ENCODE results near the gene PKN2.

- TF ChIP-seq CTCF (IDR thresholded peaks at IDR 0.05) (peak; percentile 82; the same call in 1 of the 2 replicates), TCF7L2 (IDR thresholded peaks at IDR 0.05; ENCODE audit: low read depth, low read length) (no peak), POLR2AphosphoS5 (IDR thresholded peaks at IDR 0.05; ENCODE audit: low read depth, low read length) (no peak), REST (IDR thresholded peaks at IDR 0.05; ENCODE audit: insufficient read depth in 1 of 2, low read depth in 2 of 2, low read length in 1 of 2) (no peak), SIN3A (IDR thresholded peaks at IDR 0.05; ENCODE audit: borderline replicate concordance, insufficient read depth, low read depth, low read length) (no peak)
Measured at GRCh38 chr1:88800382-88801051, 116.4 kb downstream of the PKN2 start.
